NCI-H226 (cell line): ENCODE measurements around the gene FZD1.
"Not testable (repeated sequence)": the region's sequence is repeated elsewhere in the genome, so short reads cannot be mapped to it uniquely, and the experiment has no call there.

Source experiments
- DNase-seq: peaks from one replicate; pipeline ENCODE4 v3.0.0-alpha.2; 2015

The FZD1 gene

GRCh38 chr7:91299952-91300775, 35.9 kb downstream of the FZD1 start:
- DNase-seq, result no peak

GRCh38 chr7:91302794-91303193, 38.6 kb downstream of the FZD1 start:
- DNase-seq, result no peak

DNA sequence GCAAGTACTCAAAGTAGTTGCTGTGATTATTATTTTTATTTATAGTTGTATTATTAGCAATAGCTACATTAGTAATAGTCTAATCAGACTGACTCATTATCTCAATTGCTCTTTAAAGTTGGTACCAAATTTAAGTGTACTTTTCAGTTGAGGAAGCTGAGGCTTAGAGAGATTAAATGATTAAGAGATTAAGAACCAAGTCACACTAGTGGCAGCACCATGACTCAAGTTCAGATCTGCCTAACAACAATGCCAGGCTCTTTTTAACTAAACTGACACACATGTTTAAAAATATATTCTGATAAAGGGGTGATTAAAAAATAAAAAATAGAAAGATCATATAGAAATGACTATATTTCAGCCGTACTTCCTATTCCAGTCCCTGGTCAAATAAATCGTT, 42.0 kb downstream of the FZD1 start:
- no peak for DNase-seq

DNA sequence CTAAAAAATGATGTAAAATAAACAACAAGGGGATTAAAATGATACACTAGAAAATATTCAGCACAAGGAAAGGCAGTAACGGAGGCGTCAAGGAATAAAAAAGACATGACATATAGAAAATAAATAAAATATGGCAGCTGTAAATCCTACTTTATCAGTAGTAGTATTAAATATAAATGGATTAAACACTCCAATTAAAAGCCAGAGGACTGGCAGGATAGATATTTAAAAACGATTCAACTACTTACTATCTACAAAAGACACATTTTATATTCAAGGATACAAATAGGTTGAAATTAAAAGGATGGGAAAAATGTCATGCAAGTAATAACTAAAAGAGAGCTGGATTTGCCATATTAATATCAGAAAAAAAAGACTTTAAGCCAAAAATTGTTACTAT, 43.2 kb downstream of the FZD1 start:
- DNase-seq, result no peak

- not testable (repeated sequence) for DNase-seq
Measured at GRCh38 chr7:91308191-91308590, 44.0 kb downstream of the FZD1 start.

GRCh38 chr7:91310830-91311460, 46.7 kb downstream of the FZD1 start:
- DNase-seq, result peak; percentile 24

- DNase-seq, result no peak
Measured at GRCh38 chr7:91311839-91312238, 47.6 kb downstream of the FZD1 start.

DNA sequence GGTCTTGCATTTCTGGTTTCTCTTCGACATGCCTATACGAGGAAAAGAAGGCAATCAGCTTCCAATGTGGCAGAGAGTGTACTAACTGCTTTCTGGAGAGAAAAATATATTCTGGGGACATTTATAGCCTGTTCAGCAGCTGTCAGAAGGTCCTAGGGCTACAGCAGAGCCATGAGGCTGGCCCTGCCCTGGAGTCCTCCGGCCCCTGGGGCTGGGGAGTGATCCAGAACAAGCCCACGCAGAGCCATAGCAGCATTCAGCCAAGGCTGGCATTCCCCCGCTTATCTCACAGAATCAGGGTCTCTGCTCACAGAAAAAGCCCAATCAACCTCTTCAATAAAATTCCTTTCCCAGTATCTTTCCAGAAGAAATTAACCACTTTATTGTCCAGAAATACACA, 48.9 kb downstream of the FZD1 start:
- DNase-seq, result no peak

- no peak for DNase-seq
Measured at GRCh38 chr7:91314591-91315323, 50.5 kb downstream of the FZD1 start.

DNA sequence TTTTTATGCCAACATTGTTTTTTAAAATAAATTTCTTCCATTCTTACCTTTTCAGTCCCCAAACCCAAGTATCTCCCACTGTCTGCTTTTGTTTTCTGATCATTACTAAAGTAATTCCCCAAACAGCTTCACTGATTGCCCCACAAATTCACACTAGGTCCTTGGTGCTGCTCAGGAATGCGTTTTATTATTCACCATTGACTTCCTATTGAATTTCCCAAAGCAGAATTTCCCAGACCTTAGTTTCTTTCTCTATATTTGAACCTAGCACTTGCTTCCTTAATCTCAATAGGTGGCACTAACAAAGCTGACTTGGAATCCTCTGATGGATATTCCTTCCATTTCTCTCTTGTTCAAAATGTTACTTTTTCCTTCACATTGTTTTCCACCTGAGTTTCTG, 52.2 kb downstream of the FZD1 start:
- no peak for DNase-seq

- no peak for DNase-seq
Measured at GRCh38 chr7:91319351-91319750, 55.1 kb downstream of the FZD1 start.

- no peak for DNase-seq
Measured at GRCh38 chr7:91320366-91321078, 56.3 kb downstream of the FZD1 start.
